ENCODE results near the gene RNF224. TPM values are rescaled to one million over a fixed set of nuclear protein-coding genes. Genes with fewer than 3 reads are reported as not detected.

RNF224 gene
- total and polyA plus RNA-seq, 2 of the 13 experiments (the other 11 are each of a cell fraction or from before 2014, with no cell fraction given) = 0.09 TPM; not detected in 1

- TF ChIP-seq, protein P1, sequence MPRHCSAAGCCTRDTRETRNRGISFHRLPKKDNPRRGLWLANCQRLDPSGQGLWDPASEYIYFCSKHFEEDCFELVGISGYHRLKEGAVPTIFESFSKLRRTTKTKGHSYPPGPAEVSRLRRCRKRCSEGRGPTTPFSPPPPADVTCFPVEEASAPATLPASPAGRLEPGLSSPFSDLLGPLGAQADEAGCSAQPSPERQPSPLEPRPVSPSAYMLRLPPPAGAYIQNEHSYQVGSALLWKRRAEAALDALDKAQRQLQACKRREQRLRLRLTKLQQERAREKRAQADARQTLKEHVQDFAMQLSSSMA (CRISPR knock-in tag; IDR thresholded peaks at IDR 0.05) = no peak
Observed at GRCh38 chr9:137191245-137191644, 36.1 kb upstream of the RNF224 start (continued).

DNA sequence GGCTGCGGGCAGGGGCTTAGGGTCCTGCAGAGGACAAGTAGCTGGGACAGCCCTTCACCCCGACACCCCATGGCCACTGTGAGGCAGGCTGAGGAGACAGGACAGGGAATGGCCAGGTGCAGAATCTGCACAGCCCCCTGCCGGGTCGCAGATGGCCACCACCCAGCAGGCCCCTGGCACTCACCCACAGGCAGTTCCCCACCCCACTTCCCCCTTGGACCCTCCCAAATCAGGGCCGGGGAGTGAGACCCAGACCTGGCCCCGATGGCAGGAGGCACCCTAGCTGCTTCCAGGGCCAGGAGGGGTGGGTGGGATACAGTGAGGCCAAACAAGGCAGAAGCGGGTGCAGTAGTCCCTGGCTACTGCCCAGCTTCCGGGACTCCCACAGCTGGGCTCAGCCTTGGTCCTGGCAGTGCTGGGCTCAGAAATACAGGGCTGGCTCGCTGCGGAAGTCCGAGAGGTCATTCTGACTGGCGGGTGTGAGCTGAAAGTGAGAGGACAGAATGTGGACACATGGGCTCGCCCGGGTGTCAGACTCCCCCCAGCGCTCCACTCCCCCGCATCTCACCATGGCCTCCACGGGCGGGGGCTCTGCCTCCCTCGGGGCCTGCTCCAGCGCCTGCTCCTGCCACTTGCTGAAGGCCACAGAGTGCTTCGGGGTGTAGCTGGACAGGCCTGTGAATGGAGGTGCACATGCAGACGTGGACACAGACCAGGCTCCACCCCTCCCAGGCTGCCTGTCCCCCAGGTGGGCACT, 35.4 kb upstream of the RNF224 start:
- Histone ChIP-seq H3K4me3 (replicated peaks in 1 of 3; ENCODE audit: insufficient read depth in 1 of 3, low read depth in 2 of 3, low read length in 3 of 3) (no peak overlapping the region), H3K79me2 (ENCODE audit: insufficient read depth, low read length) (peaks cover 43% of the 10 kb centered on the region), H2AFZ (ENCODE audit: low read length) (no peak overlapping the region), H3K4me1 (ENCODE audit: insufficient read depth, low read length) (peaks cover 47% of the 10 kb centered on the region), H3K27ac (ENCODE audit: extremely low read length, insufficient read depth, low read length) (no peak overlapping the region), H3K9ac (ENCODE audit: insufficient read depth, low read depth, low read length) (no peak overlapping the region), H3K27me3 (ENCODE audit: control insufficient read depth in 1 of 2, insufficient read depth in 2 of 2, low read length in 2 of 2) (no peaks in the 10 kb centered on the region), H4K20me1 (ENCODE audit: insufficient read depth, low read length) (no peaks in the 10 kb centered on the region), H3K36me3 (replicated peaks in 1 of 2; ENCODE audit: control insufficient read depth in 1 of 2, insufficient read depth in 2 of 2, low read length in 2 of 2) (peaks cover 9 to 14% of the 10 kb centered on the region in 2 experiments; a peak in 3 of 5 replicates), H3K4me2 (ENCODE audit: low read depth, low read length) (no peak overlapping the region), H3K9me3 (ENCODE audit: low read length) (no peaks in the 10 kb centered on the region)
- 97% methylated on average over 12 of the region's 22 CpGs for WGBS (ENCODE audit: low lambda C conversion rate)
- ChIA-PET POLR2A (interaction anchor here (1.1 to 1.9 kb wide), 2 partner anchors 9 to 31 kb away, joined by 5 to 6 read pairs; partner anchors contain the start of gene TPRN), CTCF (ENCODE audit: low intra/inter-chr PET ratio, low total read pairs) (no interaction called here)
- BruUV-seq (replicated peaks) = no TSS peak
- no peak for FAIRE-seq
- intact Hi-C loops (cut with micrococcal nuclease; ENCODE audit: unreplicated experiment) = no loop called here
- no peak for DNase-seq (ENCODE audit: low spot score)
- no peak for ATAC-seq
- in situ Hi-C loops (cut with HindIII; ENCODE audit: extremely low pct_ligation_motif_present, low pct_unique_long_range_greater_than_20kb) = no loop called here
- TF ChIP-seq RBFOX2 (IDR thresholded peaks at IDR 0.05; ENCODE audit: low read depth, low read length) (peak; percentile 57; the same call in 1 of the 2 replicates), ZSCAN29 (CRISPR knock-in tag; conservative IDR thresholded peaks at IDR 0.05) (no peak), AGO2 (optimal IDR thresholded peaks at IDR 0.05; ENCODE audit: low read depth, low read length) (peak; percentile 69)

DNA sequence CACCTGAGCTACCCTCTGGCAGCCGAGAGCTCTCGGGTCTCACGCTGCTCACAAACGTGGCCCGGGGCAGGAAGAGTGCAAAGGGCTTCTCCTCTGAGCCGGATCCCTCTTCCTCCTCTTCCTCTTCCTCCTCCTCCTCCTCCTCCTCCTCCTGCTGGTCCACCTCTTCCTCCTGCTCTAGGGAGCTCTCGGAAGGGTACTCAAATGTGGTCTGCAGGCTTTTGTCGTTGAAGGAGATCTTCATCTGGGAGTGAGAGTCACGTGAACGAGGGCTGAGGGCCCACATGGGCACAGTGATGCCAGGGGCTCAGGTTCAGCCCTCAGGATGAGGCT, 34.9 kb upstream of the RNF224 start:
- intact Hi-C loops (cut with micrococcal nuclease; ENCODE audit: unreplicated experiment) = no loop called here
- ChIA-PET CTCF (ENCODE audit: low intra/inter-chr PET ratio, low total read pairs) (no interaction called here), POLR2A (interaction anchor here (1.1 to 1.9 kb wide), 2 partner anchors 8 to 31 kb away, joined by 5 to 6 read pairs; partner anchors contain the start of gene TPRN)
- no peak overlapping the region for H3K27ac ChIP-seq (ENCODE audit: extremely low read length, insufficient read depth, low read length)
- DNase-seq (ENCODE audit: low spot score) (no peak), FAIRE-seq (no peak), ATAC-seq (no peak)
- BruUV-seq (replicated peaks) = no TSS peak
- peaks cover 9 to 14% of the 10 kb centered on the region in 2 experiments; a peak in 3 of 5 replicates for H3K36me3 ChIP-seq (replicated peaks in 1 of 2; ENCODE audit: control insufficient read depth in 1 of 2, insufficient read depth in 2 of 2, low read length in 2 of 2)
- H3K9me3 ChIP-seq (ENCODE audit: low read length) = no peaks in the 10 kb centered on the region
- no peak overlapping the region for H3K4me2 ChIP-seq (ENCODE audit: low read depth, low read length)
- H3K79me2 ChIP-seq (ENCODE audit: insufficient read depth, low read length) = peaks cover 40% of the 10 kb centered on the region
- H2AFZ ChIP-seq (ENCODE audit: low read length) = no peak overlapping the region
- no peaks in the 10 kb centered on the region for H4K20me1 ChIP-seq (ENCODE audit: insufficient read depth, low read length)
- no peaks in the 10 kb centered on the region for H3K27me3 ChIP-seq (ENCODE audit: control insufficient read depth in 1 of 2, insufficient read depth in 2 of 2, low read length in 2 of 2)
- H3K4me3 ChIP-seq (replicated peaks in 1 of 3; ENCODE audit: insufficient read depth in 1 of 3, low read depth in 2 of 3, low read length in 3 of 3) = no peak overlapping the region
- in situ Hi-C loops (cut with HindIII; ENCODE audit: extremely low pct_ligation_motif_present, low pct_unique_long_range_greater_than_20kb) = no loop called here
- TF ChIP-seq ZBTB21 (CRISPR knock-in tag; IDR thresholded peaks at IDR 0.05) (no peak), RBFOX2 (IDR thresholded peaks at IDR 0.05; ENCODE audit: low read depth, low read length) (peak; percentile 4; the same call in 1 of the 2 replicates), CHD2 (IDR thresholded peaks at IDR 0.05; ENCODE audit: low read depth, low read length) (no peak), ZSCAN12 (CRISPR knock-in tag; IDR thresholded peaks at IDR 0.05) (no peak)
- peaks cover 47% of the 10 kb centered on the region for H3K4me1 ChIP-seq (ENCODE audit: insufficient read depth, low read length)
- no peak overlapping the region for H3K9ac ChIP-seq (ENCODE audit: insufficient read depth, low read depth, low read length)
- 96% methylated on average over 10 of the region's 10 CpGs for WGBS (ENCODE audit: low lambda C conversion rate)
